ENCODE measurements around the gene PIGX. TPM values are rescaled to one million over a fixed set of nuclear protein-coding genes. Genes with fewer than 3 reads are reported as not detected.

Gene PIGX
- total RNA-seq, 1 donor from 2014 or later, result 54.5 TPM

DNA sequence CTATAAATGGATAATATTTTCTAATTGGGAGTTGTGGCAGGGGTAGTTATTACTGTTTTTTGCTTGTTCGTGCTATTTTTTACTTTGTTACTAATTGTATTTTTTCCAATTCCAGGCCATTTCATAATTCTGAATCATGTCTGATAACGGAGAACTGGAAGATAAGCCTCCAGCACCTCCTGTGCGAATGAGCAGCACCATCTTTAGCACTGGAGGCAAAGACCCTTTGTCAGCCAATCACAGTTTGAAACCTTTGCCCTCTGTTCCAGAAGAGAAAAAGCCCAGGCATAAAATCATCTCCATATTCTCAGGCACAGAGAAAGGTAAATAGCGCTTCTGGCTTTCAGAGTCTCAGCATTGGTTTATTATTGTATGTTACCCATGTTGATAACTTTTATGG is 70.3 kb downstream of the PIGX start:
- Mint-ChIP-seq H3K27ac (no peak overlapping the region), H3K27me3 (no peaks in the 10 kb centered on the region), H3K36me3 (ENCODE audit: low read depth) (peaks cover 73% of the 10 kb centered on the region), H3K4me1 (peaks cover 2% of the 10 kb centered on the region), H3K4me3 (no peak overlapping the region), H3K9me3 (peaks cover 14% of the 10 kb centered on the region)
- DNase-seq, result no peak
- intact Hi-C loops (cut with micrococcal nuclease), result no loop called here

Other genes starting within 250 kb of the PIGX start
- gene RNF168, start 208.6 kb upstream of the PIGX start, total RNA-seq, result 32.8 and 33.3 TPM in 2 replicates
- gene SMCO1, start 197.0 kb upstream of the PIGX start, total RNA-seq, result not detected in 2 replicates
- 18.4 and 24.5 TPM in 2 replicates for gene WDR53, start 143.8 kb upstream of the PIGX start, total RNA-seq
- 25.5 and 25.9 TPM in 2 replicates for gene FBXO45, start 143.7 kb upstream of the PIGX start, total RNA-seq
- gene NRROS, start 72.7 kb upstream of the PIGX start, total RNA-seq, result 38.2 and 39.0 TPM in 2 replicates
- gene CEP19, start 127 bp upstream of the PIGX start, total RNA-seq, result 3.9 and 4.0 TPM in 2 replicates
- gene PAK2, start 27.5 kb downstream of the PIGX start, total RNA-seq, result 81.1 and 92.5 TPM in 2 replicates
- 44.2 and 47.2 TPM in 2 replicates for gene SENP5, start 155.5 kb downstream of the PIGX start, total RNA-seq
- gene NCBP2, start 230.2 kb downstream of the PIGX start, total RNA-seq, result 101 and 105 TPM in 2 replicates

All from activated CD4-positive, alpha-beta T cell treated with anti-CD3 and anti-CD28 coated beads, Interleukin-2, amount 10 ng/mL, durations not matched to agents 24 days and 14 days (primary cell).